Measurements from ENCODE around the gene EFCC1.

DNA sequence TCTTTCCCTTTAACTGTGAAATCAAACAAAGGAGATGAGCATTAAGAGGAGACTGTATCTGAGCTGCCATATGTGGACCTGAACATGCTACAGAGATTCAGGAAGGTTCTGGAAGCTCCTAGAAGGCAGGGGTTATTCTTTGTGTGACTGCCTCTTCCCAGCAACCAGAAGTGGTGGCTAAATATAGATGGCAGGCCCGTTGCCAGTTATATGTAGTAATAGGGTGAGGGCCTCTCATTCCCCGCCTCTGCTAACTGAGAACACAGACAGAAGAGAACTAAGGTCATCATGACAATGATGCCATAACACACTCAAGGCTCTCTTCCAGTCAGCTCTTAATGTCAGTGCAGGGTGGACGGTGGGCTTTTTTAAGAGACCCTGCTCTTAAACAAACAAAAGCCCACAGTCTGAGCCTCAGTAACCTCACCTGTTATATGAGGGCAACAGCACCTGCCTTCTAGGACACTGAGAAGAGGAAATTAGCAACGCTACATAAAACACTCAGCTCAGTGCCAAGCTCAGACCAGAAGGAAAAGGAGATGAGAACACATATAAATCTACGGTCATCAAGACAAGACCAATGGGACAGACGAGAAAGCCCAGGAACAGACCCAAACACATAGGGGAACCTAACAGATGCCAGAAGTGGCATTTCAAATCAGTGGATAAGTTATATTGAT is 29.5 kb upstream of the EFCC1 start:
- no peak for TF ChIP-seq YY1 (IDR thresholded peaks at IDR 0.05; ENCODE audit: low read depth)
- no peak for TF ChIP-seq CREB1 (IDR thresholded peaks at IDR 0.05; ENCODE audit: low read depth)
- TF ChIP-seq, protein P1, sequence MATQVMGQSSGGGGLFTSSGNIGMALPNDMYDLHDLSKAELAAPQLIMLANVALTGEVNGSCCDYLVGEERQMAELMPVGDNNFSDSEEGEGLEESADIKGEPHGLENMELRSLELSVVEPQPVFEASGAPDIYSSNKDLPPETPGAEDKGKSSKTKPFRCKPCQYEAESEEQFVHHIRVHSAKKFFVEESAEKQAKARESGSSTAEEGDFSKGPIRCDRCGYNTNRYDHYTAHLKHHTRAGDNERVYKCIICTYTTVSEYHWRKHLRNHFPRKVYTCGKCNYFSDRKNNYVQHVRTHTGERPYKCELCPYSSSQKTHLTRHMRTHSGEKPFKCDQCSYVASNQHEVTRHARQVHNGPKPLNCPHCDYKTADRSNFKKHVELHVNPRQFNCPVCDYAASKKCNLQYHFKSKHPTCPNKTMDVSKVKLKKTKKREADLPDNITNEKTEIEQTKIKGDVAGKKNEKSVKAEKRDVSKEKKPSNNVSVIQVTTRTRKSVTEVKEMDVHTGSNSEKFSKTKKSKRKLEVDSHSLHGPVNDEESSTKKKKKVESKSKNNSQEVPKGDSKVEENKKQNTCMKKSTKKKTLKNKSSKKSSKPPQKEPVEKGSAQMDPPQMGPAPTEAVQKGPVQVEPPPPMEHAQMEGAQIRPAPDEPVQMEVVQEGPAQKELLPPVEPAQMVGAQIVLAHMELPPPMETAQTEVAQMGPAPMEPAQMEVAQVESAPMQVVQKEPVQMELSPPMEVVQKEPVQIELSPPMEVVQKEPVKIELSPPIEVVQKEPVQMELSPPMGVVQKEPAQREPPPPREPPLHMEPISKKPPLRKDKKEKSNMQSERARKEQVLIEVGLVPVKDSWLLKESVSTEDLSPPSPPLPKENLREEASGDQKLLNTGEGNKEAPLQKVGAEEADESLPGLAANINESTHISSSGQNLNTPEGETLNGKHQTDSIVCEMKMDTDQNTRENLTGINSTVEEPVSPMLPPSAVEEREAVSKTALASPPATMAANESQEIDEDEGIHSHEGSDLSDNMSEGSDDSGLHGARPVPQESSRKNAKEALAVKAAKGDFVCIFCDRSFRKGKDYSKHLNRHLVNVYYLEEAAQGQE (IDR thresholded peaks at IDR 0.05; ENCODE audit: low read depth): no peak
- no peak for TF ChIP-seq TAF1 (IDR thresholded peaks at IDR 0.05; ENCODE audit: low read depth)
- no peak for TF ChIP-seq RAD21 (IDR thresholded peaks at IDR 0.05; ENCODE audit: low read depth)
- TF ChIP-seq EP300 (IDR thresholded peaks at IDR 0.05; ENCODE audit: borderline replicate concordance): no peak
- TF ChIP-seq NFIC (IDR thresholded peaks at IDR 0.05): no peak
- TF ChIP-seq MAX (IDR thresholded peaks at IDR 0.05): no peak
- no peak for TF ChIP-seq CEBPB (IDR thresholded peaks at IDR 0.05)
- TF ChIP-seq EGR1 (IDR thresholded peaks at IDR 0.05): no peak
- TF ChIP-seq USF1 (IDR thresholded peaks at IDR 0.05): no peak
- TF ChIP-seq TCF12 (IDR thresholded peaks at IDR 0.05; ENCODE audit: low read depth): no peak
- no peak for TF ChIP-seq TEAD4 (IDR thresholded peaks at IDR 0.05)
